Neuronal stem cell (in vitro differentiated cells): ENCODE measurements around the gene UBQLN3.

Source experiments
- DNase-seq: peaks from one replicate; pipeline ENCODE4 v3.0.0-alpha.2; 2013; ENCODE audit warnings: low spot score
- H2AFZ ChIP-seq: one replicate; pipeline ENCODE4 v1.6.1; 2013; ENCODE audit warnings: mild to moderate bottlenecking, low read length, inconsistent platforms
- H2AK5ac ChIP-seq: 2 replicates; pipeline ENCODE4 v1.6.1; 2013; ENCODE audit warnings: low read depth, mild to moderate bottlenecking, inconsistent platforms, low read length, moderate library complexity, mixed read lengths
- H2BK120ac ChIP-seq: 2 replicates; pipeline ENCODE4 v1.6.1; 2013; ENCODE audit warnings: low read depth, mild to moderate bottlenecking, inconsistent platforms, low read length, moderate library complexity, mixed read lengths
- H2BK12ac ChIP-seq: one replicate; pipeline ENCODE4 v1.6.1; 2013; ENCODE audit warnings: low read length, inconsistent platforms
- H2BK15ac ChIP-seq: 2 replicates; pipeline ENCODE4 v1.6.1; 2013; ENCODE audit warnings: mild to moderate bottlenecking, low read length, inconsistent platforms, mixed read lengths
- H2BK5ac ChIP-seq: one replicate; pipeline ENCODE4 v1.6.1; 2013; ENCODE audit warnings: inconsistent platforms, mild to moderate bottlenecking, low read length, moderate library complexity
- H3K14ac ChIP-seq: one replicate; pipeline ENCODE4 v1.6.1; 2013; ENCODE audit warnings: low read length, inconsistent platforms
- H3K18ac ChIP-seq: 2 replicates; pipeline ENCODE4 v1.6.1; 2013; ENCODE audit warnings: low read length, inconsistent platforms
- H3K23ac ChIP-seq: 2 replicates; pipeline ENCODE4 v1.6.1; 2013; ENCODE audit warnings: low read depth, mild to moderate bottlenecking, mixed read lengths, low read length, inconsistent platforms; ENCODE audit not compliant: poor library complexity
- H3K27ac ChIP-seq: replicated peaks from 3 replicates; pipeline ENCODE4 v1.5.1; 2013; ENCODE audit warnings: low read length, inconsistent platforms
- H3K27me3 ChIP-seq, 3 experiments: 2 replicates each; pipeline ENCODE4 v1.6.1; 2013; ENCODE audit warnings: low read length in 3 of 3, mild to moderate bottlenecking in 2 of 3, inconsistent platforms in 1 of 3, low read depth in 1 of 3, mixed read lengths in 1 of 3, moderate library complexity in 1 of 3; ENCODE audit not compliant: control insufficient read depth in 3 of 3, insufficient read depth in 3 of 3
- H3K36me3 ChIP-seq, 2 donors: replicated peaks in 1 of 2; 2 replicates each; pipeline ENCODE4 v1.6.1; 2013; ENCODE audit warnings: low read length in 2 of 2; ENCODE audit not compliant: control insufficient read depth in 2 of 2, insufficient read depth in 2 of 2
- H3K4ac ChIP-seq: 2 replicates; pipeline ENCODE4 v1.6.1; 2013; ENCODE audit warnings: inconsistent platforms, mild to moderate bottlenecking, low read length, moderate library complexity
- H3K4me1 ChIP-seq, 2 donors: 1 replicate in 1 of 2; 2 replicates in 1 of 2; pipeline ENCODE4 v1.6.1; 2013; ENCODE audit warnings: low read length in 2 of 2, low read depth in 1 of 2; ENCODE audit not compliant: control insufficient read depth in 2 of 2, insufficient read depth in 1 of 2
- H3K4me2 ChIP-seq: one replicate; pipeline ENCODE4 v1.6.1; 2013; ENCODE audit warnings: mild to moderate bottlenecking, low read length, inconsistent platforms; ENCODE audit not compliant: insufficient read depth, poor library complexity, severe bottlenecking
- H3K4me3 ChIP-seq, 2 donors: 2 replicates each; pipeline ENCODE4 v1.5.1; 2013; ENCODE audit warnings: low read length in 2 of 2, mild to moderate bottlenecking in 2 of 2, inconsistent platforms in 1 of 2, moderate library complexity in 1 of 2
- H3K79me1 ChIP-seq: one replicate; pipeline ENCODE4 v1.6.1; 2013; ENCODE audit warnings: low read depth, mild to moderate bottlenecking, inconsistent platforms, low read length, moderate library complexity
- H3K9ac ChIP-seq: one replicate; pipeline ENCODE4 v1.6.1; 2013; ENCODE audit warnings: mild to moderate bottlenecking, low read depth, low read length, inconsistent platforms; ENCODE audit not compliant: poor library complexity
- H3K9me3 ChIP-seq, 2 donors: replicated peaks in 1 of 2; 2 replicates each; pipeline versions ENCODE3 to v1.6.1; 2013; ENCODE audit warnings: low read length in 2 of 2, mild to moderate bottlenecking in 2 of 2, inconsistent platforms in 1 of 2, low read depth in 1 of 2, mixed read lengths in 1 of 2, moderate library complexity in 1 of 2; ENCODE audit not compliant: control insufficient read depth in 2 of 2, insufficient read depth in 1 of 2
- H4K8ac ChIP-seq: one replicate; pipeline ENCODE4 v1.6.1; 2013; ENCODE audit warnings: low read depth, mild to moderate bottlenecking, inconsistent platforms, low read length, moderate library complexity
- H4K91ac ChIP-seq: one replicate; pipeline ENCODE4 v1.6.1; 2013; ENCODE audit warnings: low read length, low read depth, mild to moderate bottlenecking, inconsistent platforms; ENCODE audit not compliant: poor library complexity
- WGBS, 2 donors: extraction: QIAGEN DNeasy Blood & Tissue Kit; methylation state at CpG; one replicate each; pipeline ENCODE4 v1.1.7; 2013; ENCODE audit warnings: missing lambda C conversion rate in 2 of 2, mixed read lengths in 1 of 2; ENCODE audit not compliant: insufficient read length in 2 of 2, insufficient replicate concordance in 1 of 2; ENCODE audit errors: extremely low coverage in 2 of 2; 5-methylcytosine and 5-hydroxymethylcytosine counted together

UBQLN3 gene

GRCh38 chr11:5507933-5508305, 1.8 kb downstream of the UBQLN3 start:
- no peak overlapping the region for H2BK120ac ChIP-seq
- H2BK15ac ChIP-seq = no peak overlapping the region
- H3K79me1 ChIP-seq = no peaks in the 10 kb centered on the region
- no peaks in the 10 kb centered on the region for H3K4me1 ChIP-seq
- no peak overlapping the region for H2AK5ac ChIP-seq
- no peak overlapping the region for H3K4me3 ChIP-seq
- H3K4ac ChIP-seq = no peak overlapping the region
- no peak overlapping the region for H3K4me2 ChIP-seq
- no peak for DNase-seq
- H4K91ac ChIP-seq = no peak overlapping the region
- no peaks in the 10 kb centered on the region for H3K36me3 ChIP-seq
- H3K27ac ChIP-seq = no peak overlapping the region
- H4K8ac ChIP-seq = no peak overlapping the region
- H2BK5ac ChIP-seq = no peak overlapping the region
- no peak overlapping the region for H2AFZ ChIP-seq
- no peaks in the 10 kb centered on the region for H3K27me3 ChIP-seq
- no peak overlapping the region for H3K18ac ChIP-seq
- no peak overlapping the region for H3K9ac ChIP-seq
- H3K14ac ChIP-seq = no peak overlapping the region
- no peak overlapping the region for H3K23ac ChIP-seq
- no CpG with 5 or more reads among the region's 6 CpGs for WGBS, 2 donors
- H3K9me3 ChIP-seq = no peaks in the 10 kb centered on the region
- no peak overlapping the region for H2BK12ac ChIP-seq

GRCh38 chr11:5507177-5507932, 2.4 kb downstream of the UBQLN3 start:
- Histone ChIP-seq H3K4me3 (no peak overlapping the region), H4K8ac (no peak overlapping the region), H3K9ac (no peak overlapping the region), H3K4me2 (no peak overlapping the region), H3K27ac (no peak overlapping the region), H3K14ac (no peak overlapping the region), H2BK120ac (no peak overlapping the region), H3K36me3 (no peaks in the 10 kb centered on the region), H3K9me3 (no peaks in the 10 kb centered on the region), H3K27me3 (no peaks in the 10 kb centered on the region), H3K4ac (no peak overlapping the region), H3K79me1 (no peaks in the 10 kb centered on the region), H3K4me1 (no peaks in the 10 kb centered on the region), H3K23ac (no peak overlapping the region), H2BK5ac (no peak overlapping the region), H2AK5ac (no peak overlapping the region), H3K18ac (no peak overlapping the region), H4K91ac (no peak overlapping the region), H2BK15ac (no peak overlapping the region), H2AFZ (no peak overlapping the region), H2BK12ac (no peak overlapping the region)
- no peak for DNase-seq
- WGBS, 2 donors = no CpG with 5 or more reads among the region's 9 CpGs

GRCh38 chr11:5505363-5506048, 4.3 kb downstream of the UBQLN3 start:
- H2AK5ac ChIP-seq = no peak overlapping the region
- no peak overlapping the region for H3K14ac ChIP-seq
- no peak overlapping the region for H4K91ac ChIP-seq
- no peak overlapping the region for H2AFZ ChIP-seq
- DNase-seq = no peak
- H3K4me1 ChIP-seq = no peaks in the 10 kb centered on the region
- H3K27ac ChIP-seq = no peak overlapping the region
- H3K27me3 ChIP-seq = no peaks in the 10 kb centered on the region
- H3K9ac ChIP-seq = no peak overlapping the region
- H3K4me2 ChIP-seq = no peak overlapping the region
- H4K8ac ChIP-seq = no peak overlapping the region
- no peak overlapping the region for H3K4me3 ChIP-seq
- no peak overlapping the region for H2BK120ac ChIP-seq
- no peak overlapping the region for H3K4ac ChIP-seq
- no peak overlapping the region for H3K18ac ChIP-seq
- H2BK12ac ChIP-seq = no peak overlapping the region
- WGBS, 2 donors = no CpG with 5 or more reads among the region's 9 CpGs
- no peak overlapping the region for H3K23ac ChIP-seq
- no peak overlapping the region for H2BK15ac ChIP-seq
- H3K9me3 ChIP-seq = no peaks in the 10 kb centered on the region
- no peak overlapping the region for H2BK5ac ChIP-seq
- H3K36me3 ChIP-seq = no peaks in the 10 kb centered on the region
- no peaks in the 10 kb centered on the region for H3K79me1 ChIP-seq

- Histone ChIP-seq H3K14ac (no peak overlapping the region), H2BK120ac (no peak overlapping the region), H3K18ac (no peak overlapping the region), H4K91ac (no peak overlapping the region), H3K27ac (no peak overlapping the region), H3K36me3 (no peaks in the 10 kb centered on the region), H2AK5ac (no peak overlapping the region), H3K27me3 (no peaks in the 10 kb centered on the region), H3K23ac (no peak overlapping the region), H3K4me3 (no peak overlapping the region), H3K4ac (no peak overlapping the region), H3K9ac (no peak overlapping the region), H4K8ac (no peak overlapping the region), H3K4me2 (no peak overlapping the region), H2BK5ac (no peak overlapping the region), H2BK12ac (no peak overlapping the region), H3K9me3 (no peaks in the 10 kb centered on the region), H3K79me1 (no peaks in the 10 kb centered on the region), H2BK15ac (no peak overlapping the region), H3K4me1 (no peaks in the 10 kb centered on the region), H2AFZ (no peak overlapping the region)
- DNase-seq = no peak
- no CpG with 5 or more reads among the region's 2 CpGs for WGBS, 2 donors
These were observed 5.3 kb downstream of the UBQLN3 start for GRCh38 chr11:5504403-5504921.
